ENCODE data around the gene BRAP.

DNA sequence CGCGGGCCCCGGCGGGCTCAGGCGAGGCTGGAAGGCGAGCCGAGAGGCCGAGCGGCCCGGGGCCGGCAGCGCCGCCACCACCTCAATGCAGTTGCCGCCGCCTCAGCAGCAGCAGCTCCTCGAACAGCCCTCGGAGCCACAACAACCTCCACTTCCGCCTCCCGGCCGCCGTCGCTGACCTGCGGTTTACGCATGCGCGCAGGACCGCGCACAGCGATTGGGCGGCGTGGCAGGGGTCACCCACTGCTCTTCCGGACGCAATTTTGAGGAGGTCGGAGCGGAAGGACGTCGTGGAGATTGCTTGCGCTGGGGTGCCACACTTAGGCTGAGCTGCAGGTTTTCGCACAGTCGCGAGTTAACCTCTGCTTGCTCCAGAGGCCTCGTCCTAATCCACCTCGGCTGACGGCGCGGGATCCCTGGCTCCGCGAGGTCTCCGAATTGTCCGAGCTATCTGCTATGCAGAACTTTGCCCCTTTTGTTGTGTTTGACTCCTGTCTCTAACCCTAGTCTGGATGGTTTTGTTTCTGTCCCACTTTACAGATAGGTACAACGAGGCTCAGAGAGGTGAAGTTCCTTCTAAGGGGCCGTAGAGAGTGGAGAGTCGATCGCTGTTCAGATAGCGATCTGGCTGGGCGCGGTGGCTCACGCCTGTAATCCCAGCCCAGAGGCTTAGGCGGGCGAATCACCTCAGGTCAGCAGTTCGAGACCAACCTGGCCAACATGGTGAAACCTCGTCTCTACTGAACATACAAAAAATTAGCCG is at the start of gene BRAP, which contains the start of gene ACAD10:
- TF ChIP-seq POLR2A (IDR thresholded peaks at IDR 0.05) (peak; percentile 90), EP300 (IDR thresholded peaks at IDR 0.05; ENCODE audit: low read depth) (no peak)
- TF ChIP-seq, protein P1, sequence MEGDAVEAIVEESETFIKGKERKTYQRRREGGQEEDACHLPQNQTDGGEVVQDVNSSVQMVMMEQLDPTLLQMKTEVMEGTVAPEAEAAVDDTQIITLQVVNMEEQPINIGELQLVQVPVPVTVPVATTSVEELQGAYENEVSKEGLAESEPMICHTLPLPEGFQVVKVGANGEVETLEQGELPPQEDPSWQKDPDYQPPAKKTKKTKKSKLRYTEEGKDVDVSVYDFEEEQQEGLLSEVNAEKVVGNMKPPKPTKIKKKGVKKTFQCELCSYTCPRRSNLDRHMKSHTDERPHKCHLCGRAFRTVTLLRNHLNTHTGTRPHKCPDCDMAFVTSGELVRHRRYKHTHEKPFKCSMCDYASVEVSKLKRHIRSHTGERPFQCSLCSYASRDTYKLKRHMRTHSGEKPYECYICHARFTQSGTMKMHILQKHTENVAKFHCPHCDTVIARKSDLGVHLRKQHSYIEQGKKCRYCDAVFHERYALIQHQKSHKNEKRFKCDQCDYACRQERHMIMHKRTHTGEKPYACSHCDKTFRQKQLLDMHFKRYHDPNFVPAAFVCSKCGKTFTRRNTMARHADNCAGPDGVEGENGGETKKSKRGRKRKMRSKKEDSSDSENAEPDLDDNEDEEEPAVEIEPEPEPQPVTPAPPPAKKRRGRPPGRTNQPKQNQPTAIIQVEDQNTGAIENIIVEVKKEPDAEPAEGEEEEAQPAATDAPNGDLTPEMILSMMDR (IDR thresholded peaks at IDR 0.05): no peak

Data from transverse colon (tissue), 3 donors.